Vagina (tissue), 2 donors: ENCODE measurements around the gene SLC31A2.

Source experiments
- POLR2A ChIP-seq, 2 donors: fragments of 450-650 bp; IDR thresholded peaks; one replicate each; pipeline ENCODE4 v1.6.1; 2017; ENCODE audit warnings: antibody characterized with exemption in 2 of 2, mild to moderate bottlenecking in 2 of 2, moderate library complexity in 2 of 2
- POLR2AphosphoS5 ChIP-seq, 2 donors: sonication (generic); formaldehyde crosslinking; IDR thresholded peaks; one replicate each; pipeline ENCODE4 v1.9.0; 2017; ENCODE audit warnings: antibody characterized with exemption in 2 of 2, mild to moderate bottlenecking in 2 of 2, low read depth in 1 of 2; ENCODE audit not compliant: insufficient read depth in 1 of 2
- TF ChIP-seq, protein P1 (sequence below), 3 experiments: fragments of 450-650 bp in 2 of 3; fragments of 200-600 bp in 1 of 3; sonication (generic) in 1 of 3; IDR thresholded peaks; one replicate each; pipeline ENCODE4 v1.5.1; 2017 to 2019; ENCODE audit warnings: antibody characterized with exemption in 3 of 3, mild to moderate bottlenecking in 2 of 3, moderate library complexity in 2 of 3

GRCh38 chr9:113129466-113129865 lies 21.3 kb upstream of the SLC31A2 start:
- no peak for TF ChIP-seq POLR2A (IDR thresholded peaks at IDR 0.05)
- TF ChIP-seq POLR2AphosphoS5 (IDR thresholded peaks at IDR 0.05; ENCODE audit: insufficient read depth in 1 of 2, low read depth in 1 of 2), result no peak
- TF ChIP-seq, protein P1, sequence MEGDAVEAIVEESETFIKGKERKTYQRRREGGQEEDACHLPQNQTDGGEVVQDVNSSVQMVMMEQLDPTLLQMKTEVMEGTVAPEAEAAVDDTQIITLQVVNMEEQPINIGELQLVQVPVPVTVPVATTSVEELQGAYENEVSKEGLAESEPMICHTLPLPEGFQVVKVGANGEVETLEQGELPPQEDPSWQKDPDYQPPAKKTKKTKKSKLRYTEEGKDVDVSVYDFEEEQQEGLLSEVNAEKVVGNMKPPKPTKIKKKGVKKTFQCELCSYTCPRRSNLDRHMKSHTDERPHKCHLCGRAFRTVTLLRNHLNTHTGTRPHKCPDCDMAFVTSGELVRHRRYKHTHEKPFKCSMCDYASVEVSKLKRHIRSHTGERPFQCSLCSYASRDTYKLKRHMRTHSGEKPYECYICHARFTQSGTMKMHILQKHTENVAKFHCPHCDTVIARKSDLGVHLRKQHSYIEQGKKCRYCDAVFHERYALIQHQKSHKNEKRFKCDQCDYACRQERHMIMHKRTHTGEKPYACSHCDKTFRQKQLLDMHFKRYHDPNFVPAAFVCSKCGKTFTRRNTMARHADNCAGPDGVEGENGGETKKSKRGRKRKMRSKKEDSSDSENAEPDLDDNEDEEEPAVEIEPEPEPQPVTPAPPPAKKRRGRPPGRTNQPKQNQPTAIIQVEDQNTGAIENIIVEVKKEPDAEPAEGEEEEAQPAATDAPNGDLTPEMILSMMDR (IDR thresholded peaks at IDR 0.05), result no peak
